Measurements from ENCODE around the gene SKA2.

GRCh38 chr17:59181481-59181880 is 26.5 kb upstream of the SKA2 start:
- TF ChIP-seq CTCF (IDR thresholded peaks at IDR 0.05) = no peak
- no peak for TF ChIP-seq POLR2A (IDR thresholded peaks at IDR 0.05)
- no peak for TF ChIP-seq EP300 (IDR thresholded peaks at IDR 0.05)

Data from tibial nerve (tissue), 4 donors.